Lower lobe of right lung (tissue), 2 donors: ENCODE results near the gene APOA4. TPM values are rescaled to one million over a fixed set of nuclear protein-coding genes. Genes with fewer than 3 reads are reported as not detected.

Experiments used
- ATAC-seq, 2 donors: fragments of 200-7000 bp; cut with Tn5 transposase; one replicate each; pipeline ENCODE4 v1.9.1; 2020 to 2022; ENCODE audit warnings: mild to moderate bottlenecking in 2 of 2, moderate library complexity in 2 of 2
- DNase-seq: peaks from one replicate; pipeline ENCODE4 v3.0.0-alpha.2; 2020
- H3K27ac ChIP-seq: fragments of 200-600 bp; one replicate; pipeline ENCODE4 v1.8.0; 2022
- H3K27me3 ChIP-seq: fragments of 200-600 bp; one replicate; pipeline ENCODE4 v1.8.0; 2022; ENCODE audit warnings: low read depth
- H3K36me3 ChIP-seq: fragments of 200-600 bp; one replicate; pipeline ENCODE4 v1.8.0; 2022; ENCODE audit warnings: mild to moderate bottlenecking
- H3K4me1 ChIP-seq: fragments of 200-600 bp; one replicate; pipeline ENCODE4 v1.8.0; 2022
- H3K4me3 ChIP-seq: fragments of 200-600 bp; one replicate; pipeline ENCODE4 v1.8.0; 2022; ENCODE audit warnings: mild to moderate bottlenecking
- H3K9me3 ChIP-seq: fragments of 200-600 bp; one replicate; pipeline ENCODE4 v1.8.0; 2022
- intact Hi-C: fragments of 100-400 bp; cut with DNase I; formaldehyde crosslinking; loops from one replicate; pipeline ENCODE4 v1.11.0; 2022
- total RNA-seq: library from RNA; stranded (reverse); fragmentation: NEBNext Ultra II Directional; extraction: Animal tissue kit (Norgen Biotek cat#: 25700); gene quantifications from one replicate; pipeline ENCODE4 v1.2.1, GENCODE V29; 2021
- TF ChIP-seq, protein P1 (sequence below): fragments of 200-600 bp; IDR thresholded peaks from one replicate; pipeline ENCODE4 v1.8.0; 2022; ENCODE audit warnings: antibody characterized with exemption, mild to moderate bottlenecking
- donor health status: DM: no; HTN: yes; CAD: no; lungs with severe emphysema.

The APOA4 gene
- total RNA-seq, 1 donor from 2014 or later = not detected

- H3K9me3 ChIP-seq = no peaks in the 10 kb centered on the region
- no peak overlapping the region for H3K27ac ChIP-seq
- DNase-seq (no peak), ATAC-seq (no peak)
- H3K27me3 ChIP-seq = no peaks in the 10 kb centered on the region
- intact Hi-C loops = no loop called here
- no peaks in the 10 kb centered on the region for H3K36me3 ChIP-seq
- TF ChIP-seq, protein P1, sequence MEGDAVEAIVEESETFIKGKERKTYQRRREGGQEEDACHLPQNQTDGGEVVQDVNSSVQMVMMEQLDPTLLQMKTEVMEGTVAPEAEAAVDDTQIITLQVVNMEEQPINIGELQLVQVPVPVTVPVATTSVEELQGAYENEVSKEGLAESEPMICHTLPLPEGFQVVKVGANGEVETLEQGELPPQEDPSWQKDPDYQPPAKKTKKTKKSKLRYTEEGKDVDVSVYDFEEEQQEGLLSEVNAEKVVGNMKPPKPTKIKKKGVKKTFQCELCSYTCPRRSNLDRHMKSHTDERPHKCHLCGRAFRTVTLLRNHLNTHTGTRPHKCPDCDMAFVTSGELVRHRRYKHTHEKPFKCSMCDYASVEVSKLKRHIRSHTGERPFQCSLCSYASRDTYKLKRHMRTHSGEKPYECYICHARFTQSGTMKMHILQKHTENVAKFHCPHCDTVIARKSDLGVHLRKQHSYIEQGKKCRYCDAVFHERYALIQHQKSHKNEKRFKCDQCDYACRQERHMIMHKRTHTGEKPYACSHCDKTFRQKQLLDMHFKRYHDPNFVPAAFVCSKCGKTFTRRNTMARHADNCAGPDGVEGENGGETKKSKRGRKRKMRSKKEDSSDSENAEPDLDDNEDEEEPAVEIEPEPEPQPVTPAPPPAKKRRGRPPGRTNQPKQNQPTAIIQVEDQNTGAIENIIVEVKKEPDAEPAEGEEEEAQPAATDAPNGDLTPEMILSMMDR = no peak
- no peak overlapping the region for H3K4me3 ChIP-seq
- peaks cover 35% of the 10 kb centered on the region for H3K4me1 ChIP-seq
Measured at GRCh38 chr11:116833491-116833815, 10.3 kb upstream of the APOA4 start.

GRCh38 chr11:116832350-116833290 lies 9.5 kb upstream of the APOA4 start:
- Histone ChIP-seq H3K4me3 (no peak overlapping the region), H3K9me3 (no peaks in the 10 kb centered on the region), H3K27ac (no peak overlapping the region), H3K36me3 (no peaks in the 10 kb centered on the region), H3K27me3 (no peaks in the 10 kb centered on the region), H3K4me1 (peaks cover 32% of the 10 kb centered on the region)
- DNase-seq (no peak), ATAC-seq (no peak)
- TF ChIP-seq, protein P1 = no peak
- intact Hi-C loops = no loop called here

GRCh38 chr11:116831790-116832349 lies 8.8 kb upstream of the APOA4 start:
- no peaks in the 10 kb centered on the region for H3K36me3 ChIP-seq
- intact Hi-C loops = no loop called here
- ATAC-seq (no peak), DNase-seq (no peak)
- no peak overlapping the region for H3K27ac ChIP-seq
- no peak overlapping the region for H3K4me3 ChIP-seq
- H3K9me3 ChIP-seq = no peaks in the 10 kb centered on the region
- H3K4me1 ChIP-seq = peaks cover 24% of the 10 kb centered on the region
- H3K27me3 ChIP-seq = no peaks in the 10 kb centered on the region
- TF ChIP-seq, protein P1 = no peak

DNA sequence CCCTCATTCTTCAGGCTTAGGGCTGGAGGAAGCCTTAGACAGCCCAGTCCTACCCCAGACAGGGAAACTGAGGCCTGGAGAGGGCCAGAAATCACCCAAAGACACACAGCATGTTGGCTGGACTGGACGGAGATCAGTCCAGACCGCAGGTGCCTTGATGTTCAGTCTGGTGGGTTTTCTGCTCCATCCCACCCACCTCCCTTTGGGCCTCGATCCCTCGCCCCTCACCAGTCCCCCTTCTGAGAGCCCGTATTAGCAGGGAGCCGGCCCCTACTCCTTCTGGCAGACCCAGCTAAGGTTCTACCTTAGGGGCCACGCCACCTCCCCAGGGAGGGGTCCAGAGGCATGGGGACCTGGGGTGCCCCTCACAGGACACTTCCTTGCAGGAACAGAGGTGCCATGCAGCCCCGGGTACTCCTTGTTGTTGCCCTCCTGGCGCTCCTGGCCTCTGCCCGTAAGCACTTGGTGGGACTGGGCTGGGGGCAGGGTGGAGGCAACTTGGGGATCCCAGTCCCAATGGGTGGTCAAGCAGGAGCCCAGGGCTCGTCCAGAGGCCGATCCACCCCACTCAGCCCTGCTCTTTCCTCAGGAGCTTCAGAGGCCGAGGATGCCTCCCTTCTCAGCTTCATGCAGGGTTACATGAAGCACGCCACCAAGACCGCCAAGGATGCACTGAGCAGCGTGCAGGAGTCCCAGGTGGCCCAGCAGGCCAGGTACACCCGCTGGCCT lies 7.2 kb upstream of the APOA4 start:
- intact Hi-C loops = no loop called here
- Histone ChIP-seq H3K36me3 (no peaks in the 10 kb centered on the region), H3K4me1 (peaks cover 9% of the 10 kb centered on the region), H3K27me3 (no peaks in the 10 kb centered on the region), H3K4me3 (no peak overlapping the region), H3K9me3 (no peaks in the 10 kb centered on the region), H3K27ac (no peak overlapping the region)
- DNase-seq = no peak
- TF ChIP-seq, protein P1 = no peak
- ATAC-seq = no peak

- peaks cover 2% of the 10 kb centered on the region for H3K4me1 ChIP-seq
- ATAC-seq (no peak), DNase-seq (no peak)
- H3K27me3 ChIP-seq = no peaks in the 10 kb centered on the region
- TF ChIP-seq, protein P1 = no peak
- no peak within 1 kb of the TSS for H3K27ac ChIP-seq
- H3K4me3 ChIP-seq = no peak within 1 kb of the TSS
- H3K9me3 ChIP-seq = no peaks in the 10 kb centered on the region
- intact Hi-C loops = no loop called here
- H3K36me3 ChIP-seq = no peaks in the 10 kb centered on the region
Measured at GRCh38 chr11:116829525-116830183, 6.5 kb upstream of the APOA4 start, which contains the start of gene APOC3. APOC3 (plus strand) TSS chr11:116829907; CDS start chr11:116830583, 676 bp downstream.
